ENCODE results near the gene FER.

FER gene

DNA sequence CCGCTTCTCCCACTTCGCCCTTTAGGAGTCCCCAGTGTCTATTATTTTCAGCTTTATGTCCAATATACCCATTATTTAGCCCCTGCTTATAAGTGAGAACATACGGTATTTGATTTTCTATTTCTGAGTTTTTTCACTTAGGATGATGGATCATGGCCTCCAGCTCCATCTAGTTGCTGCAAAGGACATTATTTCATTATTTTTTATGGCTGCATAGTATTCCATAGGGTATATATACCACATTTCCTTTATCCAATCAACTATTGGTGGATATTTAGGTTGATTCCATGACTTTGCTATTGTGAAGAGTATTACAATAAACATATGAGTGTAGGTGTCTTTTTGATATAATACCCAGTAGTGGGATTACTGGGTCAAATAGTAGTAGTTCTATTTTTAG, 162.9 kb downstream of the FER start:
- Histone ChIP-seq H3K4me3 (ENCODE audit: low read length) (no peak overlapping the region), H3F3A (ENCODE audit: control insufficient read depth, insufficient read depth) (no peaks in the 10 kb centered on the region), H3K79me2 (ENCODE audit: control insufficient read depth, low read length) (no peaks in the 10 kb centered on the region), H3K36me3 (ENCODE audit: control insufficient read depth, low read length) (no peaks in the 10 kb centered on the region), H3K4me2 (ENCODE audit: low read length) (0 out of 2 replicates have a peak overlapping the region, but pooled peaks have one; percentile 10), H3K27ac (ENCODE audit: low read depth, low read length) (peak overlapping the region; percentile 53), H3K9me3 (ENCODE audit: control insufficient read depth, insufficient read depth, low read length) (peaks cover 5% of the 10 kb centered on the region; the same call in 1 of the 2 replicates), H4K20me1 (ENCODE audit: control insufficient read depth, insufficient read depth, low read depth, low read length) (no peaks in the 10 kb centered on the region), H3K9me2 (replicated peaks; ENCODE audit: control insufficient read depth, low read length) (no peaks in the 10 kb centered on the region), H3K4me1 (ENCODE audit: control insufficient read depth, low read length) (peaks cover 20% of the 10 kb centered on the region), H3K27me3 (ENCODE audit: control insufficient read depth, low read length) (no peaks in the 10 kb centered on the region)
- TF ChIP-seq, protein P1, sequence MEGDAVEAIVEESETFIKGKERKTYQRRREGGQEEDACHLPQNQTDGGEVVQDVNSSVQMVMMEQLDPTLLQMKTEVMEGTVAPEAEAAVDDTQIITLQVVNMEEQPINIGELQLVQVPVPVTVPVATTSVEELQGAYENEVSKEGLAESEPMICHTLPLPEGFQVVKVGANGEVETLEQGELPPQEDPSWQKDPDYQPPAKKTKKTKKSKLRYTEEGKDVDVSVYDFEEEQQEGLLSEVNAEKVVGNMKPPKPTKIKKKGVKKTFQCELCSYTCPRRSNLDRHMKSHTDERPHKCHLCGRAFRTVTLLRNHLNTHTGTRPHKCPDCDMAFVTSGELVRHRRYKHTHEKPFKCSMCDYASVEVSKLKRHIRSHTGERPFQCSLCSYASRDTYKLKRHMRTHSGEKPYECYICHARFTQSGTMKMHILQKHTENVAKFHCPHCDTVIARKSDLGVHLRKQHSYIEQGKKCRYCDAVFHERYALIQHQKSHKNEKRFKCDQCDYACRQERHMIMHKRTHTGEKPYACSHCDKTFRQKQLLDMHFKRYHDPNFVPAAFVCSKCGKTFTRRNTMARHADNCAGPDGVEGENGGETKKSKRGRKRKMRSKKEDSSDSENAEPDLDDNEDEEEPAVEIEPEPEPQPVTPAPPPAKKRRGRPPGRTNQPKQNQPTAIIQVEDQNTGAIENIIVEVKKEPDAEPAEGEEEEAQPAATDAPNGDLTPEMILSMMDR (IDR thresholded peaks at IDR 0.05; ENCODE audit: low read depth, low read length, poor library complexity, severe bottlenecking): no peak
- no peak for TF ChIP-seq EZH2phosphoT487 (IDR thresholded peaks at IDR 0.05; ENCODE audit: borderline replicate concordance, low read length)

DNA sequence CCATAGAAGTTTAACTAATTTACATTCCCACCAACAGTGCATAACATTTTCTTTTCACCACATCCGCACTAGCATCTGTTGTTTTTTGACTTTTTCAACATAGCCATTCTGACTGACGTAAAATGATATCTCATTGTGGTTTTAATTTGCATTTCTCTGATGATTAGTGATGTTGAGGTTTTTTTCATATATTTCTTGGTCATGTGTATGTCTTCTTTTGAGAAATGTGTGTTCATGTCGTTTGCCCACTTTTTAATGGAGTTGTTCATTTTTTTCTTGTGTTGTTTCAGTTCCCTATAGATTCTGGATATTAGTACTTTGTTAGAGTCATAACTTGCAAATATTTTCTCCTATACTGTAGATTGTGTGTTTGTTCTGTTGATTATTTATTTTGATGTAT, 163.4 kb downstream of the FER start:
- H3K9me3 ChIP-seq (ENCODE audit: control insufficient read depth, insufficient read depth, low read length): peaks cover 5% of the 10 kb centered on the region; the same call in 1 of the 2 replicates
- peak overlapping the region; percentile 9; the same call in 1 of the 2 replicates for H3K4me3 ChIP-seq (ENCODE audit: low read length)
- H3K4me1 ChIP-seq (ENCODE audit: control insufficient read depth, low read length): peaks cover 20% of the 10 kb centered on the region
- H3K79me2 ChIP-seq (ENCODE audit: control insufficient read depth, low read length): no peaks in the 10 kb centered on the region
- H3K36me3 ChIP-seq (ENCODE audit: control insufficient read depth, low read length): no peaks in the 10 kb centered on the region
- H3K27me3 ChIP-seq (ENCODE audit: control insufficient read depth, low read length): no peaks in the 10 kb centered on the region
- no peak for TF ChIP-seq EZH2phosphoT487 (IDR thresholded peaks at IDR 0.05; ENCODE audit: borderline replicate concordance, low read length)
- TF ChIP-seq, protein P1 (IDR thresholded peaks at IDR 0.05; ENCODE audit: low read depth, low read length, poor library complexity, severe bottlenecking): no peak
- H3F3A ChIP-seq (ENCODE audit: control insufficient read depth, insufficient read depth): no peaks in the 10 kb centered on the region
- peak overlapping the region; percentile 29 for H3K4me2 ChIP-seq (ENCODE audit: low read length)
- H4K20me1 ChIP-seq (ENCODE audit: control insufficient read depth, insufficient read depth, low read depth, low read length): no peaks in the 10 kb centered on the region
- peak overlapping the region; percentile 68 for H3K27ac ChIP-seq (ENCODE audit: low read depth, low read length)
- no peaks in the 10 kb centered on the region for H3K9me2 ChIP-seq (replicated peaks; ENCODE audit: control insufficient read depth, low read length)

DNA sequence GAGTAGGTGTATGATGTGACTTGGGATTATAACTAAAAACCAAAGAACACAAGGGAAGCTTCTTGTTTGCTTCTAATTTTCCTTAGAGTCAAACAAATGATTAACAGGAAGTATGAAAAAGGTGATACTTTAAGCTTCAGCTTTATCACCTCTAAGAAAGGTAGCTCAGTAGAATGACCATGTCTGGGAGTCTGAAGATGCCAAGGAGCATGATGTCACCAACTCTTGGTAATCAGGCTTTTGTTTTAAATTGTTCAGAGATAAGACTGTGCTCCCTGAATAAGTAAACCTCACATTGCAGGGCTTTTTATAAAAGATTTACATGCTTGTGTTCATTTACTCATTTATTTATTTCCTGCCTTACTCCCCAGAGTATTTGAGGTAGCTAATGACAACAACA, 169.9 kb downstream of the FER start:
- Histone ChIP-seq H3K27ac (ENCODE audit: low read depth, low read length) (no peak overlapping the region), H3K9me3 (ENCODE audit: control insufficient read depth, insufficient read depth, low read length) (no peaks in the 10 kb centered on the region), H3K4me3 (ENCODE audit: low read length) (no peak overlapping the region), H3F3A (ENCODE audit: control insufficient read depth, insufficient read depth) (no peaks in the 10 kb centered on the region), H3K4me1 (ENCODE audit: control insufficient read depth, low read length) (peaks cover 22% of the 10 kb centered on the region), H3K27me3 (ENCODE audit: control insufficient read depth, low read length) (no peaks in the 10 kb centered on the region), H4K20me1 (ENCODE audit: control insufficient read depth, insufficient read depth, low read depth, low read length) (no peaks in the 10 kb centered on the region), H3K9me2 (replicated peaks; ENCODE audit: control insufficient read depth, low read length) (no peaks in the 10 kb centered on the region), H3K36me3 (ENCODE audit: control insufficient read depth, low read length) (no peaks in the 10 kb centered on the region), H3K79me2 (ENCODE audit: control insufficient read depth, low read length) (no peaks in the 10 kb centered on the region), H3K4me2 (ENCODE audit: low read length) (peak overlapping the region; percentile 7; the same call in 1 of the 2 replicates)
- TF ChIP-seq, protein P1 (IDR thresholded peaks at IDR 0.05; ENCODE audit: low read depth, low read length, poor library complexity, severe bottlenecking): no peak
- TF ChIP-seq EZH2phosphoT487 (IDR thresholded peaks at IDR 0.05; ENCODE audit: borderline replicate concordance, low read length): no peak
